ENCODE measurements around the gene PDCD6IP.
"Not testable (repeated sequence)": the region's sequence is repeated elsewhere in the genome, so short reads cannot be mapped to it uniquely, and the experiment has no call there.

The PDCD6IP gene

DNA sequence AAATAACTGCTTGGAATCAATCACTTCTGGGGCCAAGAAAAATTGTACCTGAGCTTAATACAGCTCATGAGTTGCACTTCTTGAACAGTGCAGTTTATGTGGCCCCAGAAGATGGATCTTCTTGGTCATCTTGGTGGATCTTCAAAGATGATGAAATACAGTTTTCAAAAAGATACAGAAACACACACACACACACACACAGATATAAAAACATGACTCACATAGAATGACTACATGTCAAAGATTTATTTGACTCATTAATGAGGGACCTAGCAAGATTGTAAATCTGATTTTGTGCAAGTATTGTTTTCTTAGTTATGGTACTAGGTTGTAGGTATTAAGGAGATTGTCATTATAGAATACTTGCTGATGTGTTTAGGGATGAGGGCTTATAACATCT is 32.6 kb downstream of the PDCD6IP start:
- DNase-seq (ENCODE audit: extremely low read depth, low read depth), result no peak

DNA sequence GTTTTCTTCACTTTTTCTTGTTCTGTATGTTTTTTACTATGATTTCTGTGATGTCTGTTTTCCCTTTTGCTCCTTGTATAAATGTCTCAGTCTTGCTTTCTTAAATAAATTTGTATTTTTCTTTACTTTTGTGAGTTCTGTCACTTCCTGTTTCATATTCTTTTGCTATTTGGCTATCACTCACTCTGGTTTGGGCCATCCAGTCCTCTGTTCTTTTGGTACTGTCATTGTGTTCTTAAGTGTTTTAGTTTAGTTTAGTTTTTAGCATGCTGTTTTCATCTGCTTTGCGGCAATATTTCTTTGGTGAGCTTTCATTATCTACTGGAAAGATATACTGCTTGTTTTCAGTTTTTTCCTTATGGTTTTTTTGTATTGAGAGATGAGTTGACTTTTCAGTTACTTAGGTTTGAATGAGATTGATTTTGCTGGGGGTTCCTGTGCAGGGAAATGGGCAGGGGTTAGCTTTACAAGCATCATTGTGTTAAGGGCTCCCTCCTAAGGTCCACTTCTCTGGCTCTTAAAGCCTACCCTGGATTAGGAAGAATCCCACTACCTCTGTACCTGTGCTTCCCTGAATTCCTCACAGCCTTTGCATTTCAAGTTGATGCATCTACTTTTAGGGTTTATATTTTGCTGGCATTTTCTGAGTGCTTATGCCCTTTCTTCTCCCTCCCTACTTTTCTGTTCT is 35.1 kb downstream of the PDCD6IP start:
- TF ChIP-seq, protein P1, sequence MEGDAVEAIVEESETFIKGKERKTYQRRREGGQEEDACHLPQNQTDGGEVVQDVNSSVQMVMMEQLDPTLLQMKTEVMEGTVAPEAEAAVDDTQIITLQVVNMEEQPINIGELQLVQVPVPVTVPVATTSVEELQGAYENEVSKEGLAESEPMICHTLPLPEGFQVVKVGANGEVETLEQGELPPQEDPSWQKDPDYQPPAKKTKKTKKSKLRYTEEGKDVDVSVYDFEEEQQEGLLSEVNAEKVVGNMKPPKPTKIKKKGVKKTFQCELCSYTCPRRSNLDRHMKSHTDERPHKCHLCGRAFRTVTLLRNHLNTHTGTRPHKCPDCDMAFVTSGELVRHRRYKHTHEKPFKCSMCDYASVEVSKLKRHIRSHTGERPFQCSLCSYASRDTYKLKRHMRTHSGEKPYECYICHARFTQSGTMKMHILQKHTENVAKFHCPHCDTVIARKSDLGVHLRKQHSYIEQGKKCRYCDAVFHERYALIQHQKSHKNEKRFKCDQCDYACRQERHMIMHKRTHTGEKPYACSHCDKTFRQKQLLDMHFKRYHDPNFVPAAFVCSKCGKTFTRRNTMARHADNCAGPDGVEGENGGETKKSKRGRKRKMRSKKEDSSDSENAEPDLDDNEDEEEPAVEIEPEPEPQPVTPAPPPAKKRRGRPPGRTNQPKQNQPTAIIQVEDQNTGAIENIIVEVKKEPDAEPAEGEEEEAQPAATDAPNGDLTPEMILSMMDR (IDR thresholded peaks at IDR 0.05; ENCODE audit: low read depth, low read length), result no peak
- DNase-seq (ENCODE audit: extremely low read depth, low read depth), result no peak

More for the DNA sequence above, 32.6 kb downstream of the PDCD6IP start:
- TF ChIP-seq, protein P1 (IDR thresholded peaks at IDR 0.05; ENCODE audit: low read depth, low read length), result no peak

DNA sequence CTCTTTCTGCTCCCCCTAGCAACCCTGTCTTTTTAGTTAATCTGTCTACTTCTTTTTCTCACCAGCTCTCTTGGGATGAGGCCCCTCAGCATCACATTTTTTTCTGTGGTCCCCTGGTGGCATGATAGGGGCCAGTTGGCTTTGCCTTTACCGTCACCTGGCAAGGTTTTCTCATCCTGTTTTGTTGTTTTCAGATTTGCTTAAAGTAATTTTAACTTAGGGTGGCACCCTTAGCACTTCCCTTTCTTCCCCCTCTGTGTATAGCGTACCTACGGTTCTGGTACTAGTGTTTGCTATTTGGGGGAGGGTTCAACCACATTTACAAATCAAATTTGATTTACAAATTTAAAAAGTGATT is 35.6 kb downstream of the PDCD6IP start:
- TF ChIP-seq, protein P1 (IDR thresholded peaks at IDR 0.05; ENCODE audit: low read depth, low read length), result no peak
- no peak for DNase-seq (ENCODE audit: extremely low read depth, low read depth)

DNA sequence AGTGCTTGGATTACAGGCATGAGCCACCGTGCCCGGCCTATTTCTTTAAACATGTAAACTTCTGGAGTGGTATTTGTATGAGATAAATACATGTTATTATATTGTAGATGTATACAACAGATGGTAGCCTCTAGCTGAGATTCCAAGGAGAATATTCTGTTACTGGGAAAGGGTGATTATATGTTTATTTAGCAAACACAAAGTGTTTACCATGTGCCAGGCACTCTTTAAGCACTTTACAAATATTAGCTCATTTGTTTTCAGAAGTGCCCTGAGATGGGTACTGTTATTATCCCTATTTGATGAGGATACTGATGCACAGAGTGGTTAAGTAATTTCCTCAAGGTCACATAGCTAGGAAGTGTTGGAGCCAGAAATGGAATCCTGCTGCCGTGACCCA is 38.8 kb downstream of the PDCD6IP start:
- not testable (repeated sequence) for DNase-seq (ENCODE audit: extremely low read depth, low read depth)

DNA sequence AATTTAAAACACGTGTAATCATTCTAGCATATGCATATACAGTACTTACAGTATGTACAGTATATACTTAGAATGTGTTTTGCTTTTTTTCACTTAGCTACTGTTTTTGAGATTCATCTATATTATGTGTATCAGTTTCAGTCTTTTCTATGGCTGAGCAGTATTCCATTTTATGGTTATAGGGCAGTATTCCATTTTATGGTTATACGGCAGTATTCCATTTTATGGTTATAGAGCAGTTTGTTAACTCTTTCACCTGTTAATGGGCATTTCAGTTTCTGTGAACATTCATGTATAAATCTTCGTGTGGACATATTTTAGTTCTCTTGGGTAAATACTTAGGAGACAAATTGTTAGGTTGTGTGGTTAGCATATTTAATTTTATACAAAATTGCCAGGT is 40.9 kb downstream of the PDCD6IP start:
- TF ChIP-seq, protein P1 (IDR thresholded peaks at IDR 0.05; ENCODE audit: low read depth, low read length), result no peak
- no peak for DNase-seq (ENCODE audit: extremely low read depth, low read depth)

DNA sequence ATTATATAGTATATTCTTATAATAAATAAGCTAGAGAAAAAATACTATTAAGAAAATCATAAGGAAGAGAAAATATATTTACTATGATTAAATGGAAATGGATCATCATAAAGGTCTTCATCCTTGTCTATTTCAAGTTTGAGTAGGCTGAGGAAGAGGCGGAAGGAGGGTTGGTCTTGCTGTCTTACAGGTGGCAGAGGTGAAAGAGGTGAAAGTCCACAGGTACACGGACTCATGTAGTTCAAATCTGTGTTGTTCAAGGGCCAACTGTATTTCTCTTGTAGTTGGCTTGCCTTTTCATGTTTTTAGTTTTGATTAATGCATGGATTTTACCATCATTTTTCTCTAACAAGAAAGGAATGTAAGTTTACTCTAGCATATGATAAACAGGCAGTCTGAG is 41.7 kb downstream of the PDCD6IP start:
- DNase-seq (ENCODE audit: extremely low read depth, low read depth), result no peak
- TF ChIP-seq, protein P1 (IDR thresholded peaks at IDR 0.05; ENCODE audit: low read depth, low read length), result no peak

DNA sequence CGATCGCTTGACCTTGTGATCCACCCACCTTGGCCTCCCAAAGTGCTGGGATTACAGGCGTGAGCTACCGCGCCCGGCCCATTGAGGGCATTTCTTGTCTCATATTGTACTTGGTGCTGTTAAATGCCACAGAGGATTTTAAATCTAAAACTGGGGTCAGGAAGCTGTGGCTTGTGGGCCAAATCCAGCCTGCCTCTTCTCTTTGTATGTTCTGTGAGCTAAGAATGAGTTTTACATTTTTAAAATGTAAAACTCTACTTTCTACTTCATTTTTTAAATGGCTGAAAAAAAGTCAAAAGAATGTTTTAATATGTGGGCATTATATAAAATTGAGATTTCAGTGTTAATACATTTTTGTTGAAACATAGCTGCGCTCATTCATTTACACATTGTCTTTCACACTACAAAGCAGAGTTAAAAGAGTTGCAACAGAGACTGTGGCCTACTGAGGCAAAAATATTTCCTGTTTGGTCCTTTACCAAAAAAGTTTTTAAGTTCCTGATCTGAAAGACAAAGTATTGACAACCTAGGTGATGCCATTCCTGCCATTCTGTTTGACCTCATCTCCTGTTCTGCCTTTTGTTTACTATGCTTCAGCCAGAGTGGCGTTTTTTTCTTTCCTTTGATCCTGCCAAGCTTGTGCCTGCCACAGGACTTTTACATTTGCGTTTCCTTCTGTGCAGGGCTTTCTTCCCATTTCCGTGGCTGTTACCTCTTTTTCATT is 50.4 kb downstream of the PDCD6IP start:
- DNase-seq (ENCODE audit: extremely low read depth, low read depth), result no peak
- TF ChIP-seq, protein P1 (IDR thresholded peaks at IDR 0.05; ENCODE audit: low read depth, low read length), result no peak

DNA sequence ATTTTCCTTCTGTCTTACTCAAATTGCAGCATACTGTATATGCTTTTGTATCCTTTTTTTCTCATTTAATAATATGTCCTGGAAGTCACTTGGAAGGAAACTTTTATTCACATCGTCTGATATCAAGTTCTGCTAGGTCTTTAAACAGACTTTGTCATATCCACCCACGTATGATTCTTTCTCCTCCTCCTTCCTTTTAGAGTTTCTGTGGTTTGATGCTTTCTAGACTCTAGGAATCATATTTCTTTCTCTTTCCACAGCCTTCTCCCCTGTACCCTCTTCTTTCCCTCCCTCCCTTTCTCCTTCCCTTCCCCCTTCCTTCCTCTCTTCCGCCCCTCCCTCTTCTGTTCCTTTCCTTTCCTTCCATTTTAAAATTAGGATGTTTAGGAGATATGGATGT is 52.2 kb downstream of the PDCD6IP start:
- DNase-seq (ENCODE audit: extremely low read depth, low read depth), result not testable (repeated sequence)

DNA sequence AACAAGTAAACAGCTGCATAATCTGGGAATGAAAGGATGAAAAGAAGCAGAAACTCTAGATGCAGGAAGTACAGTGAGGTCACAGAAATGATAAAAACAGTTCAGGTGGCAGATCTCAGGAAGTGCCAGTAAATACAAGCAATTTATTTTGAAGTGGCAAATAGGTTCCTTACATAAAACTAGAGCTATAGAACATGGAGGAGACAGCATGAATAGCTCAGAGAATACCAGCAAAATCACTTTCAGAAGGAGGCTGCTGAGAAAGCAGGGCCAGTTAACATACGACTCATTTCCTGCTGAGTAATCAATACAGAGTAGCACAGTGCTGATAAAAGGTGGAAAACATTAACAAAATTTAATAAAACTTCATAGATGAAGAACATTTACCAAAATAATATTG is 57.0 kb downstream of the PDCD6IP start:
- DNase-seq (ENCODE audit: extremely low read depth, low read depth), result not testable (repeated sequence)
